NCI-H345 treated with DMSO at 0.1 percent for 48 hours (cell line): ENCODE measurements around the gene TPP2.

Experiments used
- DNase-seq: peaks from one replicate; lab custom pipeline; 2025; ENCODE audit not compliant: unreplicated experiment; lab: John Stamatoyannopoulos, UW

TPP2 gene

GRCh38 chr13:102721800-102722231 lies 125.0 kb downstream of the TPP2 start:
- DNase-seq: no peak

GRCh38 chr13:102724923-102725322 lies 128.1 kb downstream of the TPP2 start:
- DNase-seq: peak; percentile 3

- no peak for DNase-seq
Measured at GRCh38 chr13:102726430-102726829, 129.6 kb downstream of the TPP2 start.
